GM21717 (cell line): ENCODE results near the gene MYDGF.
"Not testable (repeated sequence)": the region's sequence is repeated elsewhere in the genome, so short reads cannot be mapped to it uniquely, and the experiment has no call there.

Experiments used
- ATAC-seq: cut with Tn5 transposase; IDR thresholded peaks from one replicate; pipeline ENCODE4 v1.9.1; 2021; ENCODE audit warnings: mild to moderate bottlenecking, moderate library complexity; ENCODE audit not compliant: unreplicated experiment

Gene MYDGF

DNA sequence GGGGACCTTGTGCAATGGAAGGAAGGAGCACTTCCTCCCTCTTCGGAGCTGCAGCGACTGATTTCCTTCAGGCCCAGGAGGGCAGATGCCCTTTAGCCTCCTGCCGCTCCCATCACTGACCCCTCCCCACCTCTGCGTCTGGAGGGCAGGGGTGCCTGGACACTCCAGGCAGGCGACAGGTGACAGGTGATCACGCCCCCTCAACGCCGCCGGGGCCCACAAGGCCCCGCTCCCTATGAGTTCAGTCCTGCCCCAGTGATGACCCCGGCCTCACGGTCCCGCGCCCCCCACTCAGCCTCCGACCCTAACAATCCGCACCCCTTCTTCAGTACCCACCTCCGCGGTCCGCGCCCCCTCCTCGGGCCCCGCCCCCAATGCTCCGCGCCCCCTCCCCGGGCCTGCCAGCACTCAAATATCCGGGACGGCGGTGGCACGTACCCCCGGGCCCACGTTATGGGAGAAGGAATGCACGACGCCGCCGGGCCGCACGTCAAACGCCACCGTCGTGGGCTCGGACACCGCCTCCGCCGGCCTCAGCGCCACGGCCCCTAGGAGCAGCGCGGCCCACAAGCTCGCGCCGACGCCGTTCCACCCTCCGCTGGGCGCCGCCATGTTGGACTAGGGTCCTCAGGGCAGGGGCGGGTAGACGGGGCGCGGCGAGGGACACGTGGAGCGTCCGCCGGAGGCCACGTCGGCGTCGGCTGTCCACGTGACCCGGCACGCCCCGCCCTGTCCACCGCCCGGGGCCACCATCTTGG is at the start of gene MYDGF:
TSS of gene MYDGF (minus strand) at position 620 of the 758 bp plus-strand sequence. CDS start at position 612, 8 bp downstream.
- ATAC-seq, result peak; percentile 75

DNA sequence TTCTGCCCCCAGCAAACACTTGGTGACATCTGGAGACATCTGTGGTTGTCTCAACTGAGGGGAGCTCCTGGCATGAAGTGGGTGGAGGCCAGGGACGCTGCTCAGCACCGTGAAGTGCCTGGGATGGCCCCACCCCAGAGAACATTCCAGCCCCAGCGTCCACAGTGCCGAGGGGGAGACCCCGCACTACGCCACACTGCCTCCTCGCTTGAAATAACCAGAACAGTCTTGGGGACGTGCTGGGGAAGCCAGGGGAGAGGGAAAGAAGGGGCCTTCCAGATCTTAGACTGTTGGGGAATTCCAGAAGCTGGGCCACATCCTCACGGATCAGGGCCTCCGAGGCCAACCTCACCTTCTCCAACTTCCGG is 49.3 kb upstream of the MYDGF start:
- ATAC-seq, result no peak

DNA sequence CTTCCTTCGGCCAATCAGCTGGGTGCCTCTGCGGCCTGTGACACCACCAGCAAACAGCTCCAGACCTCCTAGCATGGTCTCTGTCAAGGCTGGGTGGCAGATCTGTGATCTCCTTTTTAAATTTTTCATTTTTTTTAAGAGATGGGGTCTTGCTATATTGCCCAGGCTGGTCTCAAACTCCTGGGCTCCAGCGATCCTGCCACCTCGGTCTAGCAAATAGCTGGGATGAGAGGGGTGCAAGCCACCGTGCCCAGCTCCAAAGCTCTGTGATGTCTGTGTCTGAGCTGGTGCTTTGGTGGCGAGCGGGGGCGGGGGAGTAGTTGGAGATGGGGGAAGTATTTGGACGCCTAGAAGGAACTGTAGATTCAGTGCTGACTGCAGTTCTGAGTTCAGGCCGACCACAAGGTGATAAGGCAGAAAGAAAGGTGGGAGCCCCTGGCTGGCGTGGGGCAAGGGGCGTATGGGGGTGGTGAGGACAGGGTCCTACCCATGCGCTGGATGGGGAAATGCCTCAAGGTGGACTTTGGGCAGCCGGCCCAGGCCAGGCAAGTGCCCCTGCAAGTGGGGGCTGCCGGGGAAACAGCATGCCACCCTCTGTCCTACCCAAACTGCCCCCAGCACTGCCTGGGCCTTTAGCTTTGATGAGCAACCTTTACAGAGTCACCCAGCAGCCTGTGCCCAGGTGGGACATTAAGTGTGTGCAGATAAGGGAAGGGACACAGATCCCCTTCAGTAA is 48.0 kb upstream of the MYDGF start:
- ATAC-seq, result no peak

DNA sequence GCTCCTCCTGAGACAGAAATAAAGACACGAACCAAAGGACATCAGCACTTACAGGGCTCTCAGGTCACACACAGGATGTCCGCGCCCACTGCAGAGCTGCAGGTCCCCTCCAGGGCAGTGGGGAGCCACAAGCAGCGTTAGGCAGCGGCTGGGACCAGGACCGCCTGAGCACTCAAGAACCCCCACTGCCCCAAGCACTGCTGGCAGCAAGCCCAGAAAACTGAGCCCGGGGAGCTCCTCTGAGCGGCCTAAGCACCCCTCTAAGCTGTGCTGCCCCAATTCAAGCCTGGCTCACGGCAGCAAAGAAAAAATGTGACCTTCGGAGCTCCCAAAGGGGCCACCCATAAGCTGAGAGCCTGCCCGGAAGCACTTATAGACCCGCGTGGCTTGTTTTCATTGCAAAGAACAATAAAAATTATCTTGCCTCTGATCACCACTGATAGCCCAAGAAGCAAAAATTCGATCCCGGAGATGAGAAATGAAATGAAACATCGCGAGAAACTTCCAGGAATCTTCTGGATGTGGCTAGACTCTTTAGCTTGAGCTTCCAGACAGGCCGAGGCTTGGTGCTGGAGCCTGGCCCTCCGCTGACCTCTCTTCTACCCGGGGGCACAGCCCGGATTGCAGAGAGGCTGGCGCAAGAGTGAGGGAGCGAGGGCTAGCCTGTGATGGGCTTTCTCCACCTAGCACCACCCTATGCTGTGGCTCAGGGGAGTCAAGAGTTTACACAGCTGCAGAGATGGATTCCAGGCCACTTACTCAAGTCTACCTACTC is 47.2 kb upstream of the MYDGF start:
- ATAC-seq, result no peak

DNA sequence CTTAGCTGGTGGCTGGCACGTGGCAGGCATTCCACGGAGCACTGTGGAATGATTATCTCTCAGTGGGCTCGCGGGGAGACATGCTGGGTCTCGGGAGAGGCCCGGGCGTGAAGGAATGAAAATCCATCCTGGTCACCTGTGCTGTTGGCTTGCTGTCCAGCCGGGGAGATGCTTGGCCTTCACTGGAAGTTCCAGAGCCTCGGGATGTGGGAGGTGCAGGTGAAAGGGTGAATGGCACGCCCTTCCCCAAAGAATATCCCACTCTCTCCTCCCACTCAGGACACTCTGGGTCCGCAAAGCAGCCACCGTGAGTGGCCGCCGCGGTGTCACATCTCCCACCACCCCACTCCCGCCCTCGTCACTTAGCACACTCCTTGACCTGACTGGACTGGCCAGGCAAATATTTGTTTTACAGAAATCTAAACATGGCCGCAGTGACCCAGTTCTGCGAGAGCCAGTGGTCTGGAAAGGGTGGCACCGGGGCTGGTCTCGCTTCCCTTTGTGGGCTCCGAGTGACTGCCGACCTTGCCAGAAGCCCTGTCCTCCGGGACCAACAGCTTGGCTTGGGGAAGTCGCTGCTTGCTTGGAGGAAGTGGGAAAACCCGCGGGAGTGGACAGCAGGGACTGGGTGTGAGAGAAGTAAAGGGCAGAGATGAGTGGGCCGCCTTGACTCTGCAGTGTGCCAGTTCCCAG is 45.5 kb upstream of the MYDGF start:
- no peak for ATAC-seq

DNA sequence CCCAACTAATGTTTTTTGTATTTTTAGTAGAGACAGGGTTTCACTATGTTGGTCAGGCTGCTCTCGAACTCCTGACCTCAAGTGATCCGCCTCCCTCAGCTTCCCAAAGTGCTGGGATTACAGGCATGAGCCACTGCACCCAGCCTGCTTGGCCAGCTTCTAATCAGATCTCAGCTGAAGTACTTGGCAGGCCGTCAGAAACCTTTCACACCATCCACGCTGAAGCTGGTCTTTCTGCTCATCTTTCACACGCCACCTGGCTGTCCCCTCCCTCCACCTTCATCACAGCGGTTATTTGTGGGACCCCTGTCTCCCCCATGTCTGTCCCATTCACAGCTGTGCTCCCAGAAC is 45.0 kb upstream of the MYDGF start:
- ATAC-seq, result not testable (repeated sequence)

DNA sequence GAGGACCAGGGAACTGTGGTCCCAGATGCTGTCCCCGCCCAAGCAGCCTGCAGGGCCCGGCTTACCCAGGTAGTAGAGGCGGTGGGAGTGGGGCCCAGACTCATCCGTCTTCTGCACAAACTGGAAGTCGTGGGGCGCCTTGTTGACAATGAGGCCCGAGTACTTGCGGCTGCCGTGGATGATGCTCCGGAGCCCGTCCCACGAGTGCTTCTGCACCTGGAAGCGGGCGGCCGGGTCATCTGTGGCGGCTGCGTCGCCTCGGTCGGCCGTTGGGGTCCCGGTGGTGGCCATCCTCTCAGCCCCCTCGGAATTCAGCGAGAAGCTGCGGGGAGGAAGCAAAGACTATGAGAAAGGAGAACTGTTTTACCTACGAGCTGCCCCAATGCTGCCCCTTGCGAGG is 43.9 kb upstream of the MYDGF start:
- no peak for ATAC-seq

DNA sequence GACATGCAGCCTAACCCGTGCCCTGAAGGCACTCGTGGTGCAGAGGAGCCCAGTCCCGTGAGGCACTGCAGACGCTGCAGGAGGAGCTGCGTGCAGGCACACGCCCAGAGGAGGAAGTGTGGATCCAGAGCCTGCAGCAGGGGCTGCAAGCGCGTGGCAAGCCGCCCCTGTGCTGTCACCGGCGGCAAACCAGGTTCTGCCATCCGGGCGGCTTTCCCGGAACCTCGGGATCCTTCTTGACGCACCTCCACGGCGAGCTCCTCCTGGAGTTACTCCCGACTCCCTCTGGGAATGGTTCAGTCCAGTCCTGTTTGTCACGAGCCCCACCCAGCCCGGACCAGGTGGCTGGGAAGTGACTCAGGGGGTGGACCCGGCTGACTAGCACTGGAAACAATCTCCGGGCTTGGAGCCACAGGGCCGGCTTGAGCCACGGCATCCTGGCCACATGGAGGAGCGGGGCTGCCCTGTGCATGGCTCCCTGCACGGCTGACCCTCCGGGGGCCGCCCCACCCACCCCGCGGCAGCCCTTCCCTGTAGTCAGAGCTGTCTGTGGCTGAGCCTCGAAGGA is 43.3 kb upstream of the MYDGF start:
- no peak for ATAC-seq

DNA sequence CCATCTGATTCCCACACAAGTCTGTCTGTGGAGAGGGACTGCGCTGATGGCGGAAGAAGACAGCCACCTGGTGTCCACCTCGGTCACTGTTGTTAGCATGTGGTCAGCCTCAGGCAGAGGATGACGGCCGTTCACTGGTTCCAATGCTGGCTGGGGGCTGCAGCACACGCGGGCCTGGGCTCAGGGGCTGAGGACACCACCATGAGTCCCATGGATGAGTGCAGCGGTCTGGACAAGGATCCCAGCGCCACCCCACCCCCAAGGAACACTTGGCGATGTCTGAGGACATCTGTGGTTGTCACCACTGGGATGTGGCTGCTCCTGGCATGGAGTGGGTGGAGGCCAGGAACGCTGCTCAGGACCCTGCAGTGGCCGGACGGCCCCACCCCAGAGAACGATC is 42.6 kb upstream of the MYDGF start:
- ATAC-seq, result no peak

DNA sequence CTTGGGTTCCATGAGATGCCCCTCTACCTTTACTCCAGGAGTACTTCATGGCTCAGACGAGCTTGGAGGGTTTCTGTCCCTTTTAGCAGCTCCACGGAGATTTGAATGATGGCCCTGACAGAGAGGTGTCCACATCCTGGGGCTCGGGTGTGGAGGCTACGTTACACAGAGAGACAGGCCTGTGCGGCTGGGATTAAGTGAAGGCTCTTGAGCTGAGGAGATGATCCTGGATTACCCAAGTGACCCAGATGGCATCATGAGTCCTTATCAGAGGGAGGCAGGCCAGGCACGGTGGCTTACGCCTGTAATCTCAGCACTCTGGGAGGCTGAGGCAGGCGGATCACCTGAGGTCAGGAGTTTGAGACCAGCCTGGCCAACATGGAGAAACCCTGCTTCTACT is 41.1 kb upstream of the MYDGF start:
- ATAC-seq, result no peak

DNA sequence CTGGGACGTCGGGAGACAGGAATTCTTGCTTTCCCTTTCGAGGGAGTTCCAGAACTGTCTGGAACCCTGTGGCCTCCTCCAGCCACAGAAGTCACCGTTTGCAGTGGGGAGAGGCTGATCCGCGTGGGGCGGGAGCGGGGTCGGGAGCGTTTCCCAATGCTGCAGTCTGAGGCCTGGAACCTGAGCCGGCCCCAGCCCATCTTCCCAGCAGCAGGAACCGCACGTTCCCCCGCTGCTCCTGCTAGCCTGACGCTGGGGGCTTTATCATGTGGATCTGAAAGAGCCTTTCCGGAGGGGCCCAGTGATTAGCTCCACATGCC is 40.1 kb upstream of the MYDGF start:
- ATAC-seq, result no peak

DNA sequence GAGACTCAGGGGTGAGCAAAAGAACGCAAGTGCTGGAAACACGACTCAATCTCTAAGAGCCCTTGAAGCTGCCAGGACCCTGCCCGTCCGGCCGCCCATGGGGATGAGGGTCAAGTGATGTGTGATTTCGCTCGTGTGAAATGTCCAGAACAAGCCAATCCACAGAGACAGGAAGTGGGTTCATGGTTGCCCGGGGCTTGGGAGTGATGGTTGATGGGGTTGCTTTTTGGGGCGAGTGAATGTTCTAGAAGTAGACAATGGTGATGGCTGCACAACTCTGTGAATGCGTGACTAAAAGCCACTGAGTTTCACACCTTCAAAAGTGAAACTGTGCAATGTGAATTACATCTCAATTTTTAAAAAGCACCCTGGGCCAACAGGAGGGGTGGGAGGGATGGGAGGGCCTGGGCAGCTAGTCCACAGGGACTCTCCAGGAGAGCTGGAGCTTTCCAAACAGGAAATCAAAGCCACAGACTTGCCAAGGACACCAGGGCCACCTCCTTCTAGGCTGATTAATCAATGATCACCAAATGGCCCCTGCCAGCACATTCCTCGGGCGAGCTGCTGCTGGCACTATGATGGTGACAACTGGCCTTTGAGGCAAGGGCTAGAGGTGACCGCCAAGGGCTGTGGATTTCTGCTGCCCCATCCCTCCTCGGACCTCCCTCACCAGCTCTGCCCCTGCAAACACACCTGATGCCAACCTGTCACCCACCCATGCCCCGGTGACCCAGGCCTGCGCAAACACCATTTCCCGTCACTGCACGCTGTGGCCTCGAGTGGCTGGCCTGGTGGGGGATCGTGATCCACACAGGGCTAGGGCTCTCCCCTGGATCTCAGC is 39.5 kb upstream of the MYDGF start:
- no peak for ATAC-seq

DNA sequence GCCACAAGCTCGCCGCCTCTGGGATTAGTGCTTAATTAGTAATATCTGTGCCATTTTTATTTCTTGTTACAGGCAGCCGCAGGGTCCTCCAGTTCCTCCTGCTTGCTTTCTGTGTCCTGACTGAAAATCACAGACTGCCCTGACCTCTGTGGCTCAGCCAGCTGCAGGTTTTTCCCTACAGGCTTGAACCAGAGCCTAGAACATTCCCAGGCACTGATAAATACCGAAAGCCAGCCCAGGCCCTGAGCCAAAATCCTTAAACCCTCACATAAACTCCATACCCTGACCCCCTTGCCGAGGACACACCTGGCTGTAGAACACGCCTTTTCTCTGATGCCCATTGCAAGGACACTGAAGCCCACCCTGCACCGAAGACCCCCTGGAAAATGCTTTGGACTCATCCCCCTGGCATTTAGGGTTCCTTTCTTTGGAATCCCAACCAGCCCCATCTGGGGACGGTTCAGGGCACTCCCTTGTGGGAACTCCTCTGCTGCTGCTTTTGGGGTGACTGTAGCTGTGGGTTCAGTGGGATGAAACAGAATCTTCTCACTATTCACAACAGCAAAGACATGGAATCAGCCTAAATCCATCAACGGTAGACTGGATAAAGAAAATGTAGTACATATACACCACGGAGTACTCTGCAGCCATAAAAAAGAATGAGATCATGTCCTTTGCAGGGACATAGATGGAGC is 38.0 kb upstream of the MYDGF start:
- ATAC-seq, result no peak

DNA sequence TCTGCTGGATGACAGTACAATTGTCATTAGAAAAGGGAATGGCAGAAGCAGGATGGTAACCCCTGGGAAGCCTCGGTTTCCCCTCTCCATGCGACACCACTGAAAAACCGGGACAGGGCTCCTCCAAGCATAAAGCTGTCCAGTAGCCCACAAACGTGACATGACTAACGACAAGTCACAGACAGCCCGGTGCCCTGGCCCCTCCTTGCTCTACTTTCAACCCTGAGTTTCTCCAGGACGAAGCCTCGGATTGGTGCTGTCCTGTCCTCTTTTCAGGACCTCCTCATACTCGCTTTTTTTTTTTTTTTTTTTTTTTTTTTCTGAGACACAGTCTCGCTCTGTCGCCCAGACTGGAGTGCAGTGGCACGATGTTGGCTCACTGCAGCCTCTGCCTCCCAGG is 37.2 kb upstream of the MYDGF start:
- no peak for ATAC-seq

DNA sequence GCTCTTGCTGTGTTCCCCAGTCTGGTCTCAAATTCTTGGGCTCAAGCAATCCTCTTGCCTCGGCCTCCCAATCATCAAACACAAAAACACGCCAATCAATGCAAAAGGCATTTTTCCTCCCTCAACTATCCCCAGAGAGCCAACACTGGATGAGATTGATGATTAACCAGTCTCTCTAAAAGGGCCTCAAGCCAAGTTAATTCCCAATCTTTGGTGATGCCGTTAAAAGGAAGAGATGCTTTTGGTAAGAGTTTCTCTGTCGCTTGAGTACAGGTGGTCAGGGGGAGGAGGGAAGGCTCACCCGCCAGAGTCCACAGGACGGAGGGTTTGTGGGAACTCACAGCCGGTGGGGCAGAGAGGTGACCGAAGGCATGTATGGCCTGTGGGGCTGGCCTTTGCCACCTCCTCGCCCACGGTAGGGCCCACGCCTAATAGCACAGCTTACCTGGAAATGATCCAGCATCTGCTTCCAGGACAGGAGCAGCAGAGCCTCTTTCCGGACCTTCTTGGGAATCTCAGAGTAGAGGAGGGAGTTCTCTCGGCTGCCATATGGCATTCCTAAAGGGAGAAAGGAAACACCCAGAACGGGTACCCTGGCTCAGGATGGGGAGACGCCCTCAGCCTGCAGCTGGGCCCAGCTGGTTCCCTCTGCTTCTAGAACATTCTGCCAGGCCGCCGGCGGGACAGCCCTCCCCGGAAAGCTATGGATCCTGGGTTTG is 35.4 kb upstream of the MYDGF start:
- ATAC-seq, result no peak

DNA sequence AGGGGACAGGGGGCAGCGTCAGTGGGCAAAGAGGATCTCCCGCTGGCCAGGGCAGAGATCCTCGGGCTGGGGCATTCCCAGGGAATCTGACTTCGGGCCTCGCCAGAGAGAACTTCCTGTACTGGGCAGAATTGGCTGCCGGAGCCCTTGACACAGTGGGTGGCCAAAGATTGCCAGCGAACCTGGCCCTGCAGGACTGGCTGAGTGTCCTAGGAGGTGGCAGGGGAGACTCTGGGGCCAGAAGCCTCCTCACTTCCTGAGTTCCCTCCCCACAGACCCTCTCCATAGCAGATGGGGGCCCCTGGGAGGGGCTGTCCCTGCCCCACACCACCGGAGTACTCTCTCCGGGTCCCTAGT is 34.2 kb upstream of the MYDGF start:
- ATAC-seq, result no peak

DNA sequence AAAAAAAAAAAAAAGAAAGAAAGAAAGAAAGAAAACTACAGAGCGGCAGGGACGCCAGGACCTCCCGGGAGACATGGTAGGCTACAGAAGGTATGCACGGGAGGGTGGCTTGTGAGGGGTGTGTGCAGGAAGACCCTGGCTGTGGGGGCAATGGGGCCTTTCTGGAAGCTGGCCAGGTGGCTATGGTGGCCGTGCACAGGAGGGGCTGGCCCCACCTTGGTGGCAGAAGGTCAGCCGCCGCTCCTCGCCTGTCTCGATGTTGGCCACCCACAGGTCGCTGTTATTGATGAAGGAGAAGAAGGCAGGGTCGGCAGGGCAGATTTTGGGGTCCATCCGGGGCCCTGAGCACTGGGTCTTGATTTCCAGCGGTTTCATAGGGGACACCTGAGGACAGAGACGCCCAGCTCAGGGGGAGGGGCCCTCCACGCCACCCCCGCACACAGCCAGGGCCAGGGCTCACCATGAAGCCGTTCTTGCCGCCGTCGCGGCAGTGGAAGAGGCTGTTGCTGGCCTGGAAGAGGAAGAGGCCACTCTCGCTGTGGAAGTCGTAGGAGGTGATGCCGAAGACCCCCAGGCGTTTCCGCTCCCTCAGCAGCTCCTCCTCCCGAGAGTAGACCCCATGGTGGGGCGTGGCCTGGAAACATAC is 33.7 kb upstream of the MYDGF start:
- no peak for ATAC-seq

DNA sequence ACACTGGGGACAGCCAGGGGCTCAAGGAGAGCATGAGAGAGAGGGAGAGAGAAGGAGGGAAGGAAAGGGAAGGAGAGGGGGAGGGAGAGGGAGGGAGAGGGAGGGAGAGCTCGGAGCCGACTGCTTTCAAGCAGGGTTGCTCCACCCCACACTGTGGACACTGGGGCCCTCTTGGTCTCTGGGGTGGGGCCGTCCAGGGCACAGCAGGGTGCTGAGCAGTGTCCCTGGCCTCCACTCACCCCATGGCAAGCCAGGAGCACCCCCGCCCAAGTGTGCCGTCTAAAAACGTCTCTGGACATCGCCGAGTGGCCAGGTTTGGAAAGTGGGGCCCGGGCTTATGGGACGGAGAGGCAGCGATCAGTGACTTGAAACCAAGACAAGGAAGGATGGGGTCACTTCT is 32.6 kb upstream of the MYDGF start:
- no peak for ATAC-seq

DNA sequence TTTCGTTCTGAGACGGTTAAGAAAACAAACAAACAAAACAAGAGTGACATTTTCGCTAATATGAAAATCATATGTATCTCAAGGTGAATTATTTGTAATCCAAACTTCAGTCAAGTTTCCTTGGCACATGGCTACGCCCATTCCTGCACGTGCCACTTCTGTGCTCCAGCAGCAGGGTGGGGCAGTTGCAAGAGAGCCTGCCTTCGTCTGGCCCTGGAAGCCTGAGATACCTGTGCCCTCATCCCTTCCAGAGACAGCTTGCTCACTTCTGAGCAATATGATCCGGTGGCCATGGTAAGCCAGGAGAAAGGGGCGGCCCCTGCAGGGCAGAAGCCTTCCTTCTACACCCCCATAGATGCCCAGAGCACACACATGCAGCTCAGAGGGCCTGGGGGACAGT is 31.4 kb upstream of the MYDGF start:
- no peak for ATAC-seq
